ENCODE measurements around the gene PSMD2.

The PSMD2 gene

GRCh38 chr3:184320104-184320445 lies 21.0 kb downstream of the PSMD2 start:
- Histone ChIP-seq H3K9me3 (ENCODE audit: control insufficient read depth in 2 of 2, low read length in 2 of 2) (no peaks in the 10 kb centered on the region), H3K4me3 (ENCODE audit: low read length in 2 of 2) (peak overlapping the region; percentile 50 to 61), H3K4me1 (ENCODE audit: control insufficient read depth, insufficient read depth, low read length) (peaks cover 53% of the 10 kb centered on the region), H3K27ac (ENCODE audit: low read length) (peak overlapping the region; percentile 98), H3K9ac (ENCODE audit: low read length in 2 of 2) (peak overlapping the region; percentile 47 to 55), H3K27me3 (ENCODE audit: control insufficient read depth in 1 of 2, insufficient read depth in 2 of 2, low read length in 2 of 2) (no peaks in the 10 kb centered on the region), H3K36me3 (ENCODE audit: control insufficient read depth in 2 of 2, insufficient read depth in 2 of 2, low read length in 2 of 2) (peaks cover 48 to 61% of the 10 kb centered on the region in 2 donors)

GRCh38 chr3:184321666-184322065 lies 22.6 kb downstream of the PSMD2 start:
- Histone ChIP-seq H3K4me1 (ENCODE audit: control insufficient read depth, insufficient read depth, low read length) (peaks cover 43% of the 10 kb centered on the region), H3K27ac (ENCODE audit: low read length) (peak overlapping the region; percentile 98), H3K27me3 (ENCODE audit: control insufficient read depth in 1 of 2, insufficient read depth in 2 of 2, low read length in 2 of 2) (no peaks in the 10 kb centered on the region), H3K4me3 (ENCODE audit: low read length in 2 of 2) (no peak overlapping the region), H3K9me3 (ENCODE audit: control insufficient read depth in 2 of 2, low read length in 2 of 2) (no peaks in the 10 kb centered on the region), H3K36me3 (ENCODE audit: control insufficient read depth in 2 of 2, insufficient read depth in 2 of 2, low read length in 2 of 2) (peaks cover 64 to 76% of the 10 kb centered on the region in 2 donors), H3K9ac (ENCODE audit: low read length in 2 of 2) (no peak overlapping the region)

GRCh38 chr3:184322731-184323487 lies 23.9 kb downstream of the PSMD2 start:
- Histone ChIP-seq H3K27me3 (ENCODE audit: control insufficient read depth in 1 of 2, insufficient read depth in 2 of 2, low read length in 2 of 2) (no peaks in the 10 kb centered on the region), H3K4me3 (ENCODE audit: low read length in 2 of 2) (no peak overlapping the region), H3K4me1 (ENCODE audit: control insufficient read depth, insufficient read depth, low read length) (peaks cover 31% of the 10 kb centered on the region), H3K9me3 (ENCODE audit: control insufficient read depth in 2 of 2, low read length in 2 of 2) (no peaks in the 10 kb centered on the region), H3K27ac (ENCODE audit: low read length) (no peak overlapping the region), H3K9ac (ENCODE audit: low read length in 2 of 2) (no peak overlapping the region), H3K36me3 (ENCODE audit: control insufficient read depth in 2 of 2, insufficient read depth in 2 of 2, low read length in 2 of 2) (peaks cover 73 to 76% of the 10 kb centered on the region in 2 donors)

GRCh38 chr3:184323696-184324095 lies 24.7 kb downstream of the PSMD2 start:
- Histone ChIP-seq H3K4me1 (ENCODE audit: control insufficient read depth, insufficient read depth, low read length) (peaks cover 31% of the 10 kb centered on the region), H3K27me3 (ENCODE audit: control insufficient read depth in 1 of 2, insufficient read depth in 2 of 2, low read length in 2 of 2) (no peaks in the 10 kb centered on the region), H3K36me3 (ENCODE audit: control insufficient read depth in 2 of 2, insufficient read depth in 2 of 2, low read length in 2 of 2) (peaks cover 79 to 83% of the 10 kb centered on the region in 2 donors), H3K9ac (ENCODE audit: low read length in 2 of 2) (no peak overlapping the region), H3K4me3 (ENCODE audit: low read length in 2 of 2) (no peak overlapping the region), H3K9me3 (ENCODE audit: control insufficient read depth in 2 of 2, low read length in 2 of 2) (no peaks in the 10 kb centered on the region), H3K27ac (ENCODE audit: low read length) (no peak overlapping the region)

GRCh38 chr3:184325269-184325668 lies 26.2 kb downstream of the PSMD2 start:
- no peak overlapping the region for H3K27ac ChIP-seq (ENCODE audit: low read length)
- no peak overlapping the region for H3K9ac ChIP-seq (ENCODE audit: low read length in 2 of 2)
- H3K27me3 ChIP-seq (ENCODE audit: control insufficient read depth in 1 of 2, insufficient read depth in 2 of 2, low read length in 2 of 2), result no peaks in the 10 kb centered on the region
- peaks cover 17% of the 10 kb centered on the region for H3K4me1 ChIP-seq (ENCODE audit: control insufficient read depth, insufficient read depth, low read length)
- peaks cover 93 to 97% of the 10 kb centered on the region in 2 donors for H3K36me3 ChIP-seq (ENCODE audit: control insufficient read depth in 2 of 2, insufficient read depth in 2 of 2, low read length in 2 of 2)
- no peaks in the 10 kb centered on the region for H3K9me3 ChIP-seq (ENCODE audit: control insufficient read depth in 2 of 2, low read length in 2 of 2)
- no peak overlapping the region for H3K4me3 ChIP-seq (ENCODE audit: low read length in 2 of 2)

GRCh38 chr3:184325715-184326369 lies 26.8 kb downstream of the PSMD2 start:
- H3K4me3 ChIP-seq (ENCODE audit: low read length in 2 of 2), result no peak overlapping the region
- peaks cover 91 to 94% of the 10 kb centered on the region in 2 donors for H3K36me3 ChIP-seq (ENCODE audit: control insufficient read depth in 2 of 2, insufficient read depth in 2 of 2, low read length in 2 of 2)
- H3K4me1 ChIP-seq (ENCODE audit: control insufficient read depth, insufficient read depth, low read length), result peaks cover 11% of the 10 kb centered on the region
- H3K27ac ChIP-seq (ENCODE audit: low read length), result no peak overlapping the region
- H3K9me3 ChIP-seq (ENCODE audit: control insufficient read depth in 2 of 2, low read length in 2 of 2), result no peaks in the 10 kb centered on the region
- H3K9ac ChIP-seq (ENCODE audit: low read length in 2 of 2), result no peak overlapping the region
- no peaks in the 10 kb centered on the region for H3K27me3 ChIP-seq (ENCODE audit: control insufficient read depth in 1 of 2, insufficient read depth in 2 of 2, low read length in 2 of 2)

- no peaks in the 10 kb centered on the region for H3K27me3 ChIP-seq (ENCODE audit: control insufficient read depth in 1 of 2, insufficient read depth in 2 of 2, low read length in 2 of 2)
- peak overlapping the region; percentile 11 for H3K27ac ChIP-seq (ENCODE audit: low read length)
- no peak overlapping the region for H3K4me3 ChIP-seq (ENCODE audit: low read length in 2 of 2)
- no peak overlapping the region for H3K9ac ChIP-seq (ENCODE audit: low read length in 2 of 2)
- H3K9me3 ChIP-seq (ENCODE audit: control insufficient read depth in 2 of 2, low read length in 2 of 2), result no peaks in the 10 kb centered on the region
- peaks cover 92 to 94% of the 10 kb centered on the region in 2 donors for H3K36me3 ChIP-seq (ENCODE audit: control insufficient read depth in 2 of 2, insufficient read depth in 2 of 2, low read length in 2 of 2)
- peaks cover 5% of the 10 kb centered on the region for H3K4me1 ChIP-seq (ENCODE audit: control insufficient read depth, insufficient read depth, low read length)
Measured at GRCh38 chr3:184327171-184327570, 28.1 kb downstream of the PSMD2 start.

- Histone ChIP-seq H3K9ac (ENCODE audit: low read length in 2 of 2) (no peak overlapping the region), H3K27ac (ENCODE audit: low read length) (no peak overlapping the region), H3K27me3 (ENCODE audit: control insufficient read depth in 1 of 2, insufficient read depth in 2 of 2, low read length in 2 of 2) (no peaks in the 10 kb centered on the region), H3K36me3 (ENCODE audit: control insufficient read depth in 2 of 2, insufficient read depth in 2 of 2, low read length in 2 of 2) (peaks cover 91 to 94% of the 10 kb centered on the region in 2 donors), H3K9me3 (ENCODE audit: control insufficient read depth in 2 of 2, low read length in 2 of 2) (no peaks in the 10 kb centered on the region), H3K4me3 (ENCODE audit: low read length in 2 of 2) (no peak overlapping the region), H3K4me1 (ENCODE audit: control insufficient read depth, insufficient read depth, low read length) (no peaks in the 10 kb centered on the region)
Measured at GRCh38 chr3:184328516-184328915, 29.5 kb downstream of the PSMD2 start.

GRCh38 chr3:184332370-184333090 lies 33.5 kb downstream of the PSMD2 start:
- Histone ChIP-seq H3K27me3 (ENCODE audit: control insufficient read depth in 1 of 2, insufficient read depth in 2 of 2, low read length in 2 of 2) (no peaks in the 10 kb centered on the region), H3K4me3 (ENCODE audit: low read length in 2 of 2) (no peak overlapping the region), H3K4me1 (ENCODE audit: control insufficient read depth, insufficient read depth, low read length) (peaks cover 19% of the 10 kb centered on the region), H3K27ac (ENCODE audit: low read length) (peak overlapping the region; percentile 37), H3K36me3 (ENCODE audit: control insufficient read depth in 2 of 2, insufficient read depth in 2 of 2, low read length in 2 of 2) (peaks cover 68% of the 10 kb centered on the region in 2 donors), H3K9ac (ENCODE audit: low read length in 2 of 2) (no peak overlapping the region), H3K9me3 (ENCODE audit: control insufficient read depth in 2 of 2, low read length in 2 of 2) (no peaks in the 10 kb centered on the region)

GRCh38 chr3:184333190-184333589 lies 34.1 kb downstream of the PSMD2 start:
- H3K9me3 ChIP-seq (ENCODE audit: control insufficient read depth in 2 of 2, low read length in 2 of 2), result no peaks in the 10 kb centered on the region
- H3K4me1 ChIP-seq (ENCODE audit: control insufficient read depth, insufficient read depth, low read length), result peaks cover 25% of the 10 kb centered on the region
- H3K27me3 ChIP-seq (ENCODE audit: control insufficient read depth in 1 of 2, insufficient read depth in 2 of 2, low read length in 2 of 2), result no peaks in the 10 kb centered on the region
- H3K4me3 ChIP-seq (ENCODE audit: low read length in 2 of 2), result no peak overlapping the region
- H3K36me3 ChIP-seq (ENCODE audit: control insufficient read depth in 2 of 2, insufficient read depth in 2 of 2, low read length in 2 of 2), result peaks cover 61 to 63% of the 10 kb centered on the region in 2 donors
- H3K9ac ChIP-seq (ENCODE audit: low read length in 2 of 2), result no peak overlapping the region
- peak overlapping the region; percentile 37 for H3K27ac ChIP-seq (ENCODE audit: low read length)
